GM12865 (cell line): ENCODE results near the gene GALNTL6.

Experiments used
- DNase-seq: peaks from one replicate; pipeline ENCODE4 v3.0.0; 2010; ENCODE audit warnings: low read depth
- H3K4me3 ChIP-seq: 2 replicates; pipeline ENCODE4 v1.5.1; 2011; ENCODE audit warnings: mild to moderate bottlenecking, low read depth, low read length, control low read depth
- CTCF ChIP-seq: IDR thresholded peaks from 2 replicates; pipeline ENCODE4 v1.5.1; 2011; ENCODE audit warnings: low read length, control low read depth, low read depth, inconsistent platforms; ENCODE audit not compliant: insufficient read depth; ENCODE audit errors: missing control alignments

Gene GALNTL6

DNA sequence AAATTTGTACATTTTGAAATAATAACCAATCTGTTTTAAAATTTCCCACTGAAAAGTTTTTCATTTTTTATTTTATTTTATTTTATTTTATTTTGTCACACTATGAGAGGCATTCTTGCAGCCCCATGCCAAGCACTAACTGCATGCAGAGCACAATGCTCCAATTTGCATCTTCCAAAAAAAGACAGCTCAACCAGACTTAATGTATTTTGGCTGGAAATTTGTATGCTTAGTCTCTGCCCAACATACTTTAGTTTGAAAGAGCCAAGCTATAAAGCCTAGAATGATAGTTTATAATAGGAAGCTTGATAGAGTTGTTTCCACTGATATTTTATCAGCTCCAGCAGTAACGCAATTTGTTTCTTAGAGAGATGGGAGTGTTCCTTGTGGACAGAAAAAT is 235.5 kb downstream of the GALNTL6 start:
- H3K4me3 ChIP-seq: no peak overlapping the region
- TF ChIP-seq CTCF: no peak

GRCh38 chr4:172050911-172051310 is 237.7 kb downstream of the GALNTL6 start:
- no peak for TF ChIP-seq CTCF
- DNase-seq: no peak
- H3K4me3 ChIP-seq: no peak overlapping the region

More for the DNA sequence above, 235.5 kb downstream of the GALNTL6 start:
- DNase-seq: no peak

DNA sequence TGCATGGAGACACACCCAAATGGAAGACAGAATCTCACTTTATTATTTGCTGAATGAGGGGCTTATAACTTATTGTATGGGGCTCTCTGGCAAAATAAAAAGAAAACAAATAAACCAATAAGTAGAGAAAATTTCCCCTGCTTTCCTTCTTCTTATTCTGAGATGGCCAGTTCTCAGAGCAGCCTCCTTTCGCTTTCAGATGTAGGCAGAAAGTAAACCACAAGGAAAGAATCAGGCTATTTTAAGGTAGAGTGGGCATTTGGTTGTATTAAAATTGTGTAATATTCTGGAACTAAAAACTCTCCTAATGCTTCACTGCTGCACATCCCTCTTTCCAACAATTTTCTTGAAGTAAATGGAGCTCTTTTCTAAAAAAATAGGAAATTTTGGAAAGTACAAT is 241.8 kb downstream of the GALNTL6 start:
- no peak for TF ChIP-seq CTCF
- no peak overlapping the region for H3K4me3 ChIP-seq
- DNase-seq: peak; percentile 64

DNA sequence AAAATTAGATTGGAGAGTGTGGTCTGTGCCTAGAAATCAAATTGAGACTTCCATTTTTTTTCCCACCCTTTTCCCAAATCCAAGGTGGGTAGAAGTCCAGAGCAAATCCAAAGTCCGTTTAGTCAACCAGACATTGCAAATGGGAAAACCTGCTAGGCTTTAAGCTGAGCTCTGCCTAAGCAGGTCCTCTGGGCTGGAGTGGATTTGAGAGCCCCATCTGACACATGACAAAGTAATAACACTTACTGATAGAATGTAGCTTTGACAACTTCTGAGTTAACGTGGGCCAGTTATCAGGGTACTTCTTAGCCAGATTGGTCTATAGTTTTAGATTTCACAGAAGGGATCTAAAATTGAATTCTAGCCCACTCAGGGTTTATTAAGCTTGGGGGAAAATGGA is 242.3 kb downstream of the GALNTL6 start:
- no peak for TF ChIP-seq CTCF
- no peak overlapping the region for H3K4me3 ChIP-seq
- DNase-seq: no peak

DNA sequence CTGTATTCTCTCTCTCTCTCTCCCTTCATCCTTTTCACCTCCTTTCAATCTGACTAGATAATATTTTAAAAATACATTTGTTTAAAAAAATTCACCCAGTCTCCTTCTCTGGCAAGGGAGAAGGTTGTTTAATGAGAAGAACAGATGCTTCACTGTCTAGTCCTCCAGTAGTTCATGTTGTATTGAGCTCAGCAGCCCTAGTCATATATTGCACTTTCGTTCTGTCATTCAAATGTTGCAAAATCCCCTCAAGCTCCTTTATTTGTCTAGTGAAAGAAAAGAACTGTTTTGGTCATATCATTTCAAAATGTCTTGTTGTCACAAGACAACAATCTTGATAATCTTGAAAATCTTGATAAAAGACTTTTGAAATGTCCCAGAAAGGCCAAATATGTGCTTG is 248.0 kb downstream of the GALNTL6 start:
- DNase-seq: peak; percentile 66
- TF ChIP-seq CTCF: no peak
- no peak overlapping the region for H3K4me3 ChIP-seq

DNA sequence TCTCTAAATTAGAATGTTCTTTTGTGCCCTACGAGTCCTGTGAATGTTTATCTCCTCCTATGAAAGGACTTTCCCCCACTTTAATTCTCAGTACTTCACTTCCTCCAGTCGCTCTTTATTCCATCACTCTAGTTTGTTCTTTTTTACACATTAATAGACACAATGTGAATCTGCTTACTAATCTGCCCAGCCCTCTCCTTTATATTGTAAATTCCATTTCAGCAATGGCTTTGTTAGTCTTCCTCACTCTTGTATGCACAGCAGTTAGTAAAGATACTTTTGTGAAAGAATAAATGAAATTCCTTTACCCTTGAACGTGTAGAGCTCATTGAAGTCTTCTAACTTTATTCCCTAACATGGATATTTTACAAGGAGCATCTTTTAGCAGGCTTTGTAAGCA is 255.3 kb downstream of the GALNTL6 start:
- no peak overlapping the region for H3K4me3 ChIP-seq

More for the DNA sequence above, 255.3 kb downstream of the GALNTL6 start:
- DNase-seq: no peak
- no peak for TF ChIP-seq CTCF
